Measurements from ENCODE around the gene ARHGEF9.

DNA sequence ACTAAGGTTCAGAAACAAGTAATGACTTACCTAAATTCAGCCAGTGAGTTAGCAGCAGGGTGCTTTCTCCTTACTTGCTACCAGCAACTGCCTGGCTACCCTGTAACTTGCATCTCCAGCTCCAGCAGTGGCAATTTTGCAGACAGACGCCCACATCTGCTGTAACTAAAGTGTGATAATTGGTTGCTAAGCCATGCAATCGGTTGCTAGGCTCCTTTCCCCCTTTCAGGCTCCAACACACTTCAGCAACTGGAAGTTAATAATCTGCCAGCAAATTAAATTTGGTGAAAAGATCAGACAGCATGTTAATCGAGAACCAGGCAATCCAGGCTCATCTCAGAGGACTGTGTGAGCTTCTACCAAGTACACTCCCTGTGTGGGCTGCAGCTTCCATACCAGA, 24.2 kb upstream of the ARHGEF9 start:
- TF ChIP-seq CTCF (IDR thresholded peaks at IDR 0.05): no peak
- TF ChIP-seq POLR2A (IDR thresholded peaks at IDR 0.05): no peak
